H1 (cell line): ENCODE results near the gene BNIP5. TPM values are rescaled to one million over a fixed set of nuclear protein-coding genes. Genes with fewer than 3 reads are reported as not detected.

Source experiments
- CTCF ChIA-PET: fragments of 300-600 bp; sonication (Branson Sonifier 250); formaldehyde crosslinking; loops from one replicate; lab custom pipeline; 2021; ENCODE audit not compliant: partially characterized antibody; lab: Charles Lee
- POLR2A ChIA-PET: fragments of 300-600 bp; sonication (Branson Sonifier 250); formaldehyde crosslinking; loops from one replicate; lab custom pipeline; 2021; ENCODE audit warnings: inconsistent platforms; ENCODE audit not compliant: partially characterized antibody; lab: Charles Lee
- DNase-seq, 2 experiments: peaks; one replicate each; pipeline versions ENCODE4 v3.0.0 to v3.0.0-alpha.2; 2010 to 2022; ENCODE audit warnings: low spot score in 2 of 2, low read depth in 1 of 2, mixed read lengths in 1 of 2
- FAIRE-seq: peaks from 2 replicates; lab custom pipeline; 2011; peaks lifted over from hg19 to GRCh38; lab: Jason Lieb, UNC
- H2AFZ ChIP-seq: 2 replicates; pipeline ENCODE4 v1.8.1; 2012; ENCODE audit warnings: low read length, inconsistent platforms
- H2AK5ac ChIP-seq: 2 replicates; pipeline ENCODE4 v1.6.1; 2013; ENCODE audit warnings: low read depth, low read length
- H2BK120ac ChIP-seq: replicated peaks from 2 replicates; pipeline ENCODE3; 2013; ENCODE audit warnings: low read depth, low read length, inconsistent platforms
- H2BK12ac ChIP-seq: 2 replicates; pipeline ENCODE4 v1.6.1; 2013; ENCODE audit warnings: low read depth, low read length
- H2BK15ac ChIP-seq: 2 replicates; pipeline ENCODE4 v1.6.1; 2013; ENCODE audit warnings: low read length
- H2BK20ac ChIP-seq: 2 replicates; pipeline ENCODE4 v1.6.1; 2013; ENCODE audit warnings: low read length
- H2BK5ac ChIP-seq: 2 replicates; pipeline ENCODE4 v1.6.1; 2013; ENCODE audit warnings: low read depth, low read length
- H3K14ac ChIP-seq: 2 replicates; pipeline ENCODE4 v1.6.1; 2013; ENCODE audit warnings: inconsistent platforms; ENCODE audit not compliant: insufficient read length
- H3K18ac ChIP-seq: 2 replicates; pipeline ENCODE4 v1.6.1; 2013; ENCODE audit warnings: low read length; ENCODE audit errors: extremely low read depth
- H3K23ac ChIP-seq: 2 replicates; pipeline ENCODE4 v1.6.1; 2013; ENCODE audit warnings: inconsistent platforms; ENCODE audit not compliant: insufficient read length
- H3K23me2 ChIP-seq: 2 replicates; pipeline ENCODE4 v1.6.1; 2013; ENCODE audit warnings: low read depth, low read length
- H3K27ac ChIP-seq: 2 replicates; pipeline ENCODE4 v1.6.1; 2011; ENCODE audit warnings: low read depth, low read length, inconsistent platforms
- H3K27me3 ChIP-seq, 4 experiments: replicated peaks in 1 of 4; 1 replicate in 1 of 4; 2 replicates in 3 of 4; pipeline versions ENCODE4 v1.6.1 to v1.8.1; 2011 to 2013; ENCODE audit warnings: low read length in 3 of 4, mild to moderate bottlenecking in 3 of 4, inconsistent platforms in 2 of 4, mixed read lengths in 2 of 4, moderate library complexity in 1 of 4; ENCODE audit not compliant: control insufficient read depth in 3 of 4, insufficient read depth in 3 of 4; ENCODE audit errors: extremely low read depth in 1 of 4
- H3K36me3 ChIP-seq, 4 experiments: 2 replicates each; pipeline versions ENCODE4 v1.6.1 to v1.8.1; 2011 to 2013; ENCODE audit warnings: mild to moderate bottlenecking in 4 of 4, low read length in 3 of 4, moderate library complexity in 2 of 4, control low read depth in 1 of 4, inconsistent platforms in 1 of 4; ENCODE audit not compliant: insufficient read depth in 4 of 4, control insufficient read depth in 2 of 4
- H3K4ac ChIP-seq: replicated peaks from 2 replicates; pipeline ENCODE3; 2013; ENCODE audit warnings: low read length, low read depth, mixed read lengths, inconsistent platforms; ENCODE audit not compliant: insufficient read length
- H3K4me1 ChIP-seq, 4 experiments: replicated peaks in 1 of 4; 1 replicate in 1 of 4; 2 replicates in 3 of 4; pipeline versions ENCODE4 v1.6.1 to v1.8.1; 2011 to 2013; ENCODE audit warnings: low read length in 3 of 4, inconsistent platforms in 2 of 4, mixed read lengths in 1 of 4; ENCODE audit not compliant: insufficient read depth in 4 of 4, control insufficient read depth in 3 of 4
- H3K4me2 ChIP-seq, 2 experiments: 2 replicates each; pipeline versions ENCODE4 v1.6.1 to v1.8.1; 2011 to 2013; ENCODE audit warnings: low read depth in 2 of 2, low read length in 2 of 2, control low read depth in 1 of 2, inconsistent platforms in 1 of 2, mild to moderate bottlenecking in 1 of 2; ENCODE audit not compliant: insufficient read depth in 1 of 2
- H3K4me3 ChIP-seq, 4 experiments: fragments of 200-600, 300-600 bp in 1 of 4; sonication (generic), shearing (Covaris generic), sonication (Bioruptor Twin) in 1 of 4; 2 replicates each; pipeline versions ENCODE4 v1.5.1 to v1.8.1; 2011 to 2016; ENCODE audit warnings: low read length in 4 of 4, low read depth in 3 of 4, control low read depth in 2 of 4, inconsistent platforms in 2 of 4, mild to moderate bottlenecking in 2 of 4, mixed read lengths in 1 of 4, moderate library complexity in 1 of 4; ENCODE audit not compliant: insufficient read depth in 2 of 4; ENCODE audit errors: extremely low read depth in 1 of 4
- H3K56ac ChIP-seq: replicated peaks from 2 replicates; pipeline ENCODE3; 2013; ENCODE audit warnings: low read depth, mild to moderate bottlenecking, mixed read lengths, low read length, inconsistent platforms; ENCODE audit not compliant: insufficient read length
- H3K79me1 ChIP-seq: 2 replicates; pipeline ENCODE4 v1.6.1; 2013; ENCODE audit warnings: low read depth, low read length, control low read depth
- H3K79me2 ChIP-seq, 2 experiments: 2 replicates each; pipeline versions ENCODE4 v1.6.1 to v1.8.1; 2012 to 2013; ENCODE audit warnings: low read length in 2 of 2, mild to moderate bottlenecking in 2 of 2, inconsistent platforms in 1 of 2; ENCODE audit not compliant: insufficient read depth in 2 of 2, control insufficient read depth in 1 of 2
- H3K9ac ChIP-seq, 4 experiments: replicated peaks in 1 of 4; 1 replicate in 1 of 4; 2 replicates in 3 of 4; pipeline versions ENCODE4 v1.6.1 to v1.8.1; 2011 to 2013; ENCODE audit warnings: low read depth in 3 of 4, low read length in 3 of 4, control low read depth in 2 of 4, mild to moderate bottlenecking in 2 of 4, moderate library complexity in 2 of 4, inconsistent platforms in 1 of 4; ENCODE audit errors: extremely low read depth in 1 of 4
- H3K9me3 ChIP-seq, 2 experiments: 2 replicates each; pipeline versions ENCODE4 v1.6.1 to v1.8.1; 2012 to 2013; ENCODE audit warnings: mild to moderate bottlenecking in 2 of 2, moderate library complexity in 2 of 2, control low read depth in 1 of 2, inconsistent platforms in 1 of 2, low read depth in 1 of 2, low read length in 1 of 2, mixed read lengths in 1 of 2; ENCODE audit not compliant: insufficient read depth in 2 of 2
- H4K20me1 ChIP-seq, 2 experiments: replicated peaks in 1 of 2; 2 replicates each; pipeline versions ENCODE3 to v1.8.1; 2011 to 2013; ENCODE audit warnings: inconsistent platforms in 2 of 2, low read length in 2 of 2, mild to moderate bottlenecking in 1 of 2; ENCODE audit not compliant: insufficient read depth in 2 of 2, control insufficient read depth in 1 of 2
- H4K5ac ChIP-seq: 2 replicates; pipeline ENCODE4 v1.6.1; 2013; ENCODE audit warnings: low read length, low read depth, mixed read lengths, inconsistent platforms; ENCODE audit not compliant: insufficient read length
- H4K8ac ChIP-seq: 2 replicates; pipeline ENCODE4 v1.8.0; 2013; ENCODE audit warnings: mild to moderate bottlenecking, moderate library complexity, low read length, inconsistent platforms; ENCODE audit not compliant: insufficient read depth; ENCODE audit errors: extremely low read depth
- H4K91ac ChIP-seq: replicated peaks from 2 replicates; pipeline ENCODE3; 2013; ENCODE audit warnings: low read length, mixed read lengths, inconsistent platforms; ENCODE audit not compliant: insufficient read length
- EGR1 ChIP-seq: IDR thresholded peaks from 2 replicates; pipeline ENCODE4 v1.6.1; 2011; ENCODE audit warnings: low read depth, low read length, borderline replicate concordance
- FOSL1 ChIP-seq: IDR thresholded peaks from 2 replicates; pipeline ENCODE4 v1.6.1; 2011; ENCODE audit warnings: mild to moderate bottlenecking, low read depth, low read length, moderate library complexity; ENCODE audit not compliant: insufficient read depth
- KDM4A ChIP-seq: IDR thresholded peaks from one replicate; pipeline ENCODE4 v1.7.1; 2012; ENCODE audit warnings: low read depth, mild to moderate bottlenecking, moderate library complexity, low read length, inconsistent platforms; ENCODE audit not compliant: severe bottlenecking
- KDM5A ChIP-seq: fragments of 200-600 bp; IDR thresholded peaks from 2 replicates; pipeline ENCODE4 v1.7.1; 2012; ENCODE audit warnings: mild to moderate bottlenecking, low read length, inconsistent platforms, mixed read lengths
- SIN3A ChIP-seq, 2 experiments: IDR thresholded peaks in 1 of 2; conservative IDR thresholded peaks in 1 of 2; 2 replicates each; pipeline ENCODE4 v1.6.1; 2011 to 2012; ENCODE audit warnings: low read length in 2 of 2, improper control_type of control experiment in 1 of 2, low read depth in 1 of 2, mild to moderate bottlenecking in 1 of 2
- TAF7 ChIP-seq: optimal IDR thresholded peaks from 2 replicates; pipeline ENCODE3; 2011; ENCODE audit warnings: low read depth, mild to moderate bottlenecking, inconsistent platforms, low read length, moderate library complexity, borderline replicate concordance
- TBP ChIP-seq: IDR thresholded peaks from 2 replicates; pipeline ENCODE4 v1.6.1; 2011; ENCODE audit warnings: low read depth, low read length, improper control_type of control experiment
- WGBS, 2 experiments: shearing (Covaris generic) in 1 of 2; methylation state at CpG; one replicate each; pipeline versions ENCODE4 v1.1.6 to v1.1.7; 2013 to 2015; ENCODE audit warnings: low lambda C conversion rate in 2 of 2, mixed read lengths in 2 of 2, inconsistent platforms in 1 of 2, low coverage in 1 of 2, missing lambda C conversion rate in 1 of 2; ENCODE audit not compliant: insufficient replicate concordance in 2 of 2, insufficient coverage in 1 of 2, insufficient read length in 1 of 2; ENCODE audit errors: extremely low coverage in 1 of 2, missing lambda C conversion rate in 1 of 2; 5-methylcytosine and 5-hydroxymethylcytosine counted together
- polyA plus RNA-seq, 7 experiments: library from polyadenylated mRNA; depleted of rRNA in 3 of 7; stranded (reverse) in 5 of 7; unstranded in 2 of 7; fragments of >200 nt in 5 of 7; fragments of 200-250 nt in 2 of 7; gene quantifications; 1 replicate in 5 of 7; 2 replicates in 1 of 7; 4 replicates in 1 of 7; pipeline versions ENCODE4 v1.2.1 to v1.2.3, GENCODE V29; 2011 to 2013; ENCODE audit warnings: missing spikeins in 2 of 7, mixed read lengths in 2 of 7
- total RNA-seq: library from RNA; stranded (reverse); fragmentation: NEBNext Ultra II Directional; extraction: Animal tissue kit (Norgen Biotek cat#: 25700); gene quantifications from 2 replicates; pipeline ENCODE4 v1.2.1, GENCODE V29; 2021
- TF ChIP-seq, protein P1 (sequence below): IDR thresholded peaks from 2 replicates; pipeline ENCODE4 v1.6.1; 2012; ENCODE audit warnings: low read length, inconsistent platforms
- TF ChIP-seq, protein P2 (sequence below): IDR thresholded peaks from 2 replicates; pipeline ENCODE4 v1.6.1; 2011; ENCODE audit warnings: low read length, improper control_type of control experiment
- TF ChIP-seq, protein P3 (sequence below): IDR thresholded peaks from 2 replicates; pipeline ENCODE4 v1.6.1; 2012; ENCODE audit warnings: inconsistent platforms

Gene BNIP5
- total and polyA plus RNA-seq, 2 of the 8 experiments (the other 6 are each of a cell fraction or from before 2014, with no cell fraction given), result not detected

DNA sequence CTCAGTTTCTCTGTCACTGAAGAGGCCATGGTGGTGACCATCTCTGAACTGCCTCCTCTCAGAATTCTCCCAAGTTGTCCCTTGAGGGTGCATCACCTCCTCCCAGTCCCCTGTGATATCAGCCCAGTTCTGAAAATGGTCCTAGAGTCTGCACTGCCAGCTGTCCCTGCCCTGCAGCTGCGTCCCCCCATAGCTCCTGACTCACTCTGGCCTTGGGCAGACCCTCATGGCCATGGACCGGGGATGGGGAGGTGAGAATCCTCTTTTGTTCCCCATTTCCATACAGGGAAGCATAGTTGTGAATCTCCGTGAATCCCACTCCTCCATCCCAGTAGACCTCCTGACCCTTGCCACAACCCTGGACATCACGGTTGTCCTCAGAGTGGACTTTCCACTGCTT lies 46.3 kb upstream of the BNIP5 start:
- no peaks in the 10 kb centered on the region for H3K79me2 ChIP-seq
- H3K4me2 ChIP-seq, result no peak overlapping the region
- no peak overlapping the region for H3K18ac ChIP-seq
- H2BK12ac ChIP-seq, result no peak overlapping the region
- 72% methylated on average over 4 of the region's 4 CpGs; no CpG with 5 or more reads in 1 of the 2 experiments for WGBS, 2 experiments
- no peaks in the 10 kb centered on the region for H3K79me1 ChIP-seq
- H3K23me2 ChIP-seq, result peaks cover 12% of the 10 kb centered on the region
- H3K4ac ChIP-seq, result no peak overlapping the region
- no peak overlapping the region for H3K56ac ChIP-seq
- no peak overlapping the region for H2BK15ac ChIP-seq
- ChIA-PET CTCF (interaction anchor here (0.7 kb wide), 1 partner anchor 243 kb away, joined by 3 read pairs; no protein-coding TSS in a partner anchor), POLR2A (no interaction called here)
- no peak overlapping the region for H2BK5ac ChIP-seq
- DNase-seq, result no peak
- H4K20me1 ChIP-seq, result no peaks in the 10 kb centered on the region
- no peak overlapping the region for H2BK120ac ChIP-seq
- H2AFZ ChIP-seq, result no peak overlapping the region
- no peak overlapping the region for H3K14ac ChIP-seq
- no peak overlapping the region for H4K8ac ChIP-seq
- no peaks in the 10 kb centered on the region for H3K9me3 ChIP-seq
- H2AK5ac ChIP-seq, result no peak overlapping the region
- FAIRE-seq, result no peak
- H3K23ac ChIP-seq, result no peak overlapping the region
- H3K4me1 ChIP-seq, result peaks cover 0 to 8% (median under 1%) of the 10 kb centered on the region in 4 experiments; a peak in 4 of 7 replicates
- no peak overlapping the region for H3K4me3 ChIP-seq
- H4K91ac ChIP-seq, result no peak overlapping the region
- H2BK20ac ChIP-seq, result no peak overlapping the region
- H4K5ac ChIP-seq, result no peak overlapping the region
- H3K27me3 ChIP-seq, result peaks cover 9 to 29% (median 27%) of the 10 kb centered on the region in 4 experiments
- no peaks in the 10 kb centered on the region for H3K36me3 ChIP-seq
- H3K9ac ChIP-seq, result no peak overlapping the region
- H3K27ac ChIP-seq, result no peak overlapping the region
- TF ChIP-seq TBP, result no peak
- TF ChIP-seq KDM5A, result no peak
- TF ChIP-seq EGR1, result no peak
- no peak for TF ChIP-seq SIN3A (conservative IDR thresholded peaks at IDR 0.05 in 1 of 2, IDR thresholded peaks at IDR 0.05 in 1 of 2; ENCODE audit: low read depth in 1 of 2, low read length in 2 of 2)
- TF ChIP-seq, protein P1, sequence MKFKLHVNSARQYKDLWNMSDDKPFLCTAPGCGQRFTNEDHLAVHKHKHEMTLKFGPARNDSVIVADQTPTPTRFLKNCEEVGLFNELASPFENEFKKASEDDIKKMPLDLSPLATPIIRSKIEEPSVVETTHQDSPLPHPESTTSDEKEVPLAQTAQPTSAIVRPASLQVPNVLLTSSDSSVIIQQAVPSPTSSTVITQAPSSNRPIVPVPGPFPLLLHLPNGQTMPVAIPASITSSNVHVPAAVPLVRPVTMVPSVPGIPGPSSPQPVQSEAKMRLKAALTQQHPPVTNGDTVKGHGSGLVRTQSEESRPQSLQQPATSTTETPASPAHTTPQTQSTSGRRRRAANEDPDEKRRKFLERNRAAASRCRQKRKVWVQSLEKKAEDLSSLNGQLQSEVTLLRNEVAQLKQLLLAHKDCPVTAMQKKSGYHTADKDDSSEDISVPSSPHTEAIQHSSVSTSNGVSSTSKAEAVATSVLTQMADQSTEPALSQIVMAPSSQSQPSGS, result no peak
- TF ChIP-seq KDM4A, result no peak
- TF ChIP-seq TAF7, result no peak
- no peak for TF ChIP-seq FOSL1
- TF ChIP-seq, protein P2, sequence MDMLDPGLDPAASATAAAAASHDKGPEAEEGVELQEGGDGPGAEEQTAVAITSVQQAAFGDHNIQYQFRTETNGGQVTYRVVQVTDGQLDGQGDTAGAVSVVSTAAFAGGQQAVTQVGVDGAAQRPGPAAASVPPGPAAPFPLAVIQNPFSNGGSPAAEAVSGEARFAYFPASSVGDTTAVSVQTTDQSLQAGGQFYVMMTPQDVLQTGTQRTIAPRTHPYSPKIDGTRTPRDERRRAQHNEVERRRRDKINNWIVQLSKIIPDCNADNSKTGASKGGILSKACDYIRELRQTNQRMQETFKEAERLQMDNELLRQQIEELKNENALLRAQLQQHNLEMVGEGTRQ, result no peak
- TF ChIP-seq, protein P3, sequence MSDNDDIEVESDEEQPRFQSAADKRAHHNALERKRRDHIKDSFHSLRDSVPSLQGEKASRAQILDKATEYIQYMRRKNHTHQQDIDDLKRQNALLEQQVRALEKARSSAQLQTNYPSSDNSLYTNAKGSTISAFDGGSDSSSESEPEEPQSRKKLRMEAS, result no peak
